Psoas muscle (tissue), 8 donors: Measurements from ENCODE around the gene DAPP1. TPM values are rescaled to one million over a fixed set of nuclear protein-coding genes. Genes with fewer than 3 reads are reported as not detected.
A peak's percentile ranks its signal among the peaks of the same experiment; 100 is the strongest.

ENCODE experiments used
- ATAC-seq, 4 donors: fragments of 200-7000 bp; cut with Tn5 transposase; one replicate each; pipeline ENCODE4 v1.9.1; 2020; ENCODE audit warnings: moderate library complexity in 3 of 4, mild to moderate bottlenecking in 2 of 4
- DNase-seq, 2 donors: peaks; one replicate each; pipeline ENCODE4 v3.0.0-alpha.2; 2020
- H3K27ac ChIP-seq: fragments of 200-600 bp; one replicate; pipeline ENCODE4 v1.8.0; 2022
- H3K27me3 ChIP-seq, 3 donors: fragments of 200-600 bp in 1 of 3; one replicate each; pipeline versions ENCODE4 v1.6.1 to v1.8.0; 2013 to 2022; ENCODE audit warnings: low read length in 2 of 3, mild to moderate bottlenecking in 2 of 3, moderate library complexity in 1 of 3; ENCODE audit not compliant: insufficient read depth in 3 of 3
- H3K36me3 ChIP-seq, 2 donors: fragments of 200-600 bp in 1 of 2; one replicate each; pipeline versions ENCODE4 v1.6.1 to v1.8.0; 2013 to 2022; ENCODE audit warnings: low read depth in 1 of 2, mild to moderate bottlenecking in 1 of 2, moderate library complexity in 1 of 2; ENCODE audit not compliant: insufficient read depth in 1 of 2
- H3K4me1 ChIP-seq: fragments of 200-600 bp; one replicate; pipeline ENCODE4 v1.8.0; 2022
- H3K4me3 ChIP-seq: fragments of 200-600 bp; one replicate; pipeline ENCODE4 v1.8.0; 2022; ENCODE audit warnings: mild to moderate bottlenecking
- H3K9me3 ChIP-seq: fragments of 200-600 bp; one replicate; pipeline ENCODE4 v1.8.0; 2022
- CTCF ChIP-seq: fragments of 200-600 bp; IDR thresholded peaks from one replicate; pipeline ENCODE4 v1.8.0; 2022; ENCODE audit warnings: antibody characterized with exemption
- WGBS, 3 donors: extraction: QIAGEN DNeasy Blood & Tissue Kit; methylation state at CpG; one replicate each; pipeline versions ENCODE4 v1.1.6 to v1.1.7; 2013; 5-methylcytosine and 5-hydroxymethylcytosine counted together
- intact Hi-C, 2 donors: fragments of 100-400 bp; cut with DNase I; formaldehyde crosslinking; loops; one replicate each; pipeline versions ENCODE4 v1.11.0 to v1.14.2; 2022
- polyA plus RNA-seq, 3 donors: library from polyadenylated mRNA; stranded (reverse); fragments of 200-250 nt; gene quantifications; one replicate each; pipeline ENCODE4 v1.2.3, GENCODE V29; 2013
- total RNA-seq, 4 donors: library from RNA; stranded (reverse); fragmentation: NEBNext Ultra II Directional in 2 of 4; extraction: Animal tissue kit (Norgen Biotek cat#: 25700) in 2 of 4; gene quantifications; one replicate each; pipeline versions ENCODE4 v1.2.1 to v1.2.4, GENCODE V29; 2021 to 2023
- donor health status: healthy with polysubstance abuse.
- donor health status: DM: no; HTN: no; CAD: no; lungs with moderate emphysema.
- donor health status: Bipolar disorder and iron deficiency.
- donor health status: healthy.
- donor health status: DM: yes; HTN: yes; CAD: no.
- donor health status: DM: no; HTN: no; CAD: no.
- donor health status: DM: no; HTN: no; CAD: no.
- donor health status: DM: yes; HTN: yes; CAD: no.

DAPP1 gene
- total and polyA plus RNA-seq, 7 donors: 0.06 to 1.3 (median 0.52) TPM

GRCh38 chr4:99868126-99868596 is 51.5 kb downstream of the DAPP1 start:
- WGBS, 3 donors: 12 to 37% (median 16%) methylated on average over 8 of the region's 8 CpGs
- no peaks in the 10 kb centered on the region for H3K9me3 ChIP-seq
- intact Hi-C loops: no loop called here
- no peak for TF ChIP-seq CTCF
- H3K4me1 ChIP-seq: no peaks in the 10 kb centered on the region
- no peak for DNase-seq
- peak; percentile 76 to 93 (median 82) for ATAC-seq
- H3K27ac ChIP-seq: peak overlapping the region; percentile 77
- H3K36me3 ChIP-seq: no peaks in the 10 kb centered on the region
- H3K27me3 ChIP-seq: no peaks in the 10 kb centered on the region
- H3K4me3 ChIP-seq: peak overlapping the region; percentile 49

- Histone ChIP-seq H3K27me3 (no peaks in the 10 kb centered on the region), H3K4me1 (no peaks in the 10 kb centered on the region), H3K4me3 (no peak overlapping the region), H3K9me3 (no peaks in the 10 kb centered on the region), H3K36me3 (peaks cover 0 to 7% of the 10 kb centered on the region in 2 donors), H3K27ac (no peak overlapping the region)
- DNase-seq: no peak
- no peak for ATAC-seq
- intact Hi-C loops: no loop called here
- TF ChIP-seq CTCF: no peak
Measured at GRCh38 chr4:99872570-99872969, 55.9 kb downstream of the DAPP1 start.

- DNase-seq: no peak
- peaks cover 3 to 32% of the 10 kb centered on the region in 2 donors for H3K36me3 ChIP-seq
- H3K4me3 ChIP-seq: no peak overlapping the region
- no peak for ATAC-seq
- TF ChIP-seq CTCF: no peak
- intact Hi-C loops: no loop called here
- H3K9me3 ChIP-seq: no peaks in the 10 kb centered on the region
- no peaks in the 10 kb centered on the region for H3K27me3 ChIP-seq
- no peak overlapping the region for H3K27ac ChIP-seq
- no peaks in the 10 kb centered on the region for H3K4me1 ChIP-seq
Measured at GRCh38 chr4:99875071-99875470, 58.4 kb downstream of the DAPP1 start.

GRCh38 chr4:99876946-99877345 is 60.3 kb downstream of the DAPP1 start:
- intact Hi-C loops: no loop called here
- H3K27ac ChIP-seq: no peak overlapping the region
- 78 to 79% (median 78%) methylated on average over 3 of the region's 3 CpGs for WGBS, 3 donors

More at GRCh38 chr4:99876946-99877345, 60.3 kb downstream of the DAPP1 start:
- Histone ChIP-seq H3K9me3 (no peaks in the 10 kb centered on the region), H3K27me3 (no peaks in the 10 kb centered on the region), H3K4me3 (no peak overlapping the region), H3K36me3 (peaks cover 8 to 50% of the 10 kb centered on the region in 2 donors), H3K4me1 (no peaks in the 10 kb centered on the region)
- no peak for TF ChIP-seq CTCF
- no peak for DNase-seq
- ATAC-seq: no peak
